GM23338 (cell line): ENCODE measurements around the gene KRT3.

ENCODE experiments used
- CREB1 ChIP-seq: fragments of 250-450 bp; sonication (Bioruptor Pico); IDR thresholded peaks from 2 replicates; pipeline ENCODE4 v1.5.0; 2020; ENCODE audit warnings: low read depth, mild to moderate bottlenecking, moderate library complexity
- EZH2phosphoT487 ChIP-seq: fragments of 200-600 bp; sonication (generic); IDR thresholded peaks from one replicate; pipeline ENCODE4 v1.8.1; 2018; ENCODE audit warnings: antibody characterized with exemption; ENCODE audit not compliant: unreplicated experiment
- TF ChIP-seq, protein P1 (sequence below), 2 experiments: fragments of 200-600 bp in 1 of 2; sonication (generic) in 1 of 2; conservative IDR thresholded peaks; 2 replicates each; pipeline versions ENCODE4 v1.5.1 to v1.6.1; 2016 to 2017; ENCODE audit warnings: antibody characterized with exemption in 2 of 2, low read depth in 2 of 2, mild to moderate bottlenecking in 2 of 2, moderate library complexity in 1 of 2
- TF ChIP-seq, protein P2 (sequence below): IDR thresholded peaks from one replicate; pipeline ENCODE4 v1.6.1; 2018; ENCODE audit warnings: antibody characterized with exemption; ENCODE audit not compliant: unreplicated experiment

DNA sequence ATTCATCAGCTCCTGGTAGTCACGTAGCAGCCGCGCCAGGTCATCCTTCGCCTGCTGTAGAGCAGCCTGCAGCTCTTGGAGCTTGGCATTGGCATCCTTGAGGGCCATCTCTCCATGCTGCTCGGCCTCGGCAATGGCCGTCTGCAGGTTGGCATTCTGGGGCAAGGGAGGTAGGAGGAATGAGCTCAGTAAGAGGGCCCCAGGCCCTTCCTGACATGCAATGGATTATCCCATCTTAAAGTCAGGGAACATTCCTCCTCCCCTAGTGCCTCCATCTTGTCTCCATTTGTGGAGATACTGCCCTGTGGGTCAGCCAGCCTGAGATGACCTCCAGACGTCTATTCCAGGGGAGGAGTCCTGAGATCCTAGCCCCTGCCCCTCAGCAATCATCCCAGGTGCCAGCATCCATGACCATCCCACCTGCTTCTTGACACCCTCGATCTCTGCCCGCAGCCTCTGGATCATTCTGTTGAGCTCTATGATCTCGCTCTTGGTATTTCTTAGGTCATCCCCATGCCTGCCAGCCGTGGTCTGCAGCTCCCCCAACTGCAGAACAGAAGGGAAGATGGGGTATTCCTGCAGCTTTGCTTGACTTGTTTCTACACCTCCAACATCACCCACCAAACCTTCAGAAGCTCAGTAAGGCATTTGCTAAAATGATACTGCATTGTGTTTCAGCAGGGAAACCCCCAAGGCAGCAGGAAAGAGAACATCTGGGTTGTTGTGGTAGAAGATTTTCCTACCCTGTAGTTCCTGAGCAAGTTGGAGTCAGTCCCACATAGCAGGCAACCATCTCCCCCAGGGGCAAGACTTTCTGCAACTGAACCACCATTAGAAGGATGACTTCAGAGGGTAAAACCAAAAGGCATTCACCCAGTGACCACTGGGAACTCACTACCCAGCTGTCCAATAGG is 4.4 kb downstream of the KRT3 start:
- TF ChIP-seq, protein P1, sequence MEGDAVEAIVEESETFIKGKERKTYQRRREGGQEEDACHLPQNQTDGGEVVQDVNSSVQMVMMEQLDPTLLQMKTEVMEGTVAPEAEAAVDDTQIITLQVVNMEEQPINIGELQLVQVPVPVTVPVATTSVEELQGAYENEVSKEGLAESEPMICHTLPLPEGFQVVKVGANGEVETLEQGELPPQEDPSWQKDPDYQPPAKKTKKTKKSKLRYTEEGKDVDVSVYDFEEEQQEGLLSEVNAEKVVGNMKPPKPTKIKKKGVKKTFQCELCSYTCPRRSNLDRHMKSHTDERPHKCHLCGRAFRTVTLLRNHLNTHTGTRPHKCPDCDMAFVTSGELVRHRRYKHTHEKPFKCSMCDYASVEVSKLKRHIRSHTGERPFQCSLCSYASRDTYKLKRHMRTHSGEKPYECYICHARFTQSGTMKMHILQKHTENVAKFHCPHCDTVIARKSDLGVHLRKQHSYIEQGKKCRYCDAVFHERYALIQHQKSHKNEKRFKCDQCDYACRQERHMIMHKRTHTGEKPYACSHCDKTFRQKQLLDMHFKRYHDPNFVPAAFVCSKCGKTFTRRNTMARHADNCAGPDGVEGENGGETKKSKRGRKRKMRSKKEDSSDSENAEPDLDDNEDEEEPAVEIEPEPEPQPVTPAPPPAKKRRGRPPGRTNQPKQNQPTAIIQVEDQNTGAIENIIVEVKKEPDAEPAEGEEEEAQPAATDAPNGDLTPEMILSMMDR (conservative IDR thresholded peaks at IDR 0.05; ENCODE audit: low read depth in 2 of 2): no peak
- TF ChIP-seq CREB1 (CRISPR knock-in tag): no peak
- TF ChIP-seq, protein P2, sequence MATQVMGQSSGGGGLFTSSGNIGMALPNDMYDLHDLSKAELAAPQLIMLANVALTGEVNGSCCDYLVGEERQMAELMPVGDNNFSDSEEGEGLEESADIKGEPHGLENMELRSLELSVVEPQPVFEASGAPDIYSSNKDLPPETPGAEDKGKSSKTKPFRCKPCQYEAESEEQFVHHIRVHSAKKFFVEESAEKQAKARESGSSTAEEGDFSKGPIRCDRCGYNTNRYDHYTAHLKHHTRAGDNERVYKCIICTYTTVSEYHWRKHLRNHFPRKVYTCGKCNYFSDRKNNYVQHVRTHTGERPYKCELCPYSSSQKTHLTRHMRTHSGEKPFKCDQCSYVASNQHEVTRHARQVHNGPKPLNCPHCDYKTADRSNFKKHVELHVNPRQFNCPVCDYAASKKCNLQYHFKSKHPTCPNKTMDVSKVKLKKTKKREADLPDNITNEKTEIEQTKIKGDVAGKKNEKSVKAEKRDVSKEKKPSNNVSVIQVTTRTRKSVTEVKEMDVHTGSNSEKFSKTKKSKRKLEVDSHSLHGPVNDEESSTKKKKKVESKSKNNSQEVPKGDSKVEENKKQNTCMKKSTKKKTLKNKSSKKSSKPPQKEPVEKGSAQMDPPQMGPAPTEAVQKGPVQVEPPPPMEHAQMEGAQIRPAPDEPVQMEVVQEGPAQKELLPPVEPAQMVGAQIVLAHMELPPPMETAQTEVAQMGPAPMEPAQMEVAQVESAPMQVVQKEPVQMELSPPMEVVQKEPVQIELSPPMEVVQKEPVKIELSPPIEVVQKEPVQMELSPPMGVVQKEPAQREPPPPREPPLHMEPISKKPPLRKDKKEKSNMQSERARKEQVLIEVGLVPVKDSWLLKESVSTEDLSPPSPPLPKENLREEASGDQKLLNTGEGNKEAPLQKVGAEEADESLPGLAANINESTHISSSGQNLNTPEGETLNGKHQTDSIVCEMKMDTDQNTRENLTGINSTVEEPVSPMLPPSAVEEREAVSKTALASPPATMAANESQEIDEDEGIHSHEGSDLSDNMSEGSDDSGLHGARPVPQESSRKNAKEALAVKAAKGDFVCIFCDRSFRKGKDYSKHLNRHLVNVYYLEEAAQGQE: no peak
- TF ChIP-seq EZH2phosphoT487: no peak
